GM21390 (cell line): ENCODE data around the gene NMD3.
A peak's percentile ranks its signal among the peaks of the same experiment; 100 is the strongest.
"Not testable (repeated sequence)": the region's sequence is repeated elsewhere in the genome, so short reads cannot be mapped to it uniquely, and the experiment has no call there.

Source experiments
- ATAC-seq: cut with Tn5 transposase; IDR thresholded peaks from one replicate; pipeline ENCODE4 v1.9.1; 2021; ENCODE audit not compliant: unreplicated experiment

Gene NMD3

GRCh38 chr3:161274691-161275298 is 53.7 kb downstream of the NMD3 start:
- peak; percentile 72 for ATAC-seq

GRCh38 chr3:161275919-161276318 is 54.8 kb downstream of the NMD3 start:
- ATAC-seq: no peak

GRCh38 chr3:161282387-161282786 is 61.3 kb downstream of the NMD3 start:
- not testable (repeated sequence) for ATAC-seq

DNA sequence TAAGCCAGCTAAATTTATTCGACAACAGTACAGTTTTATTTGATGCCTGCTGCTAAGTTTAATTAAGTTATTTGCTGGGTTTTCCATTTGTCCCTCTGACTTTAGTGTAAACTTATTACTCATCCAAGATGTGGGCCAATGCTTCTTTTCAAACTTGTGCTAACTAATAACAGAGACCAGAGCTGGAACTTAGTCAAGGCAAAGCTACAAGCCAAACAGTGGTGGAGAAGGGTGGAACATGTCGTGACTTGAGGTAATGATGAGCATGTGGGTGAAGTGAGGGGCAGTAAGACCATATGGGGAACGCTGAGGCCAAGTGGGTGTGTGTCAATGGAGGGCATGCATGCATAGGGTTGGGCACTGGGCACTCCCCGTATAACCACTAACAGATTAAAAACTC is 63.9 kb downstream of the NMD3 start:
- no peak for ATAC-seq

DNA sequence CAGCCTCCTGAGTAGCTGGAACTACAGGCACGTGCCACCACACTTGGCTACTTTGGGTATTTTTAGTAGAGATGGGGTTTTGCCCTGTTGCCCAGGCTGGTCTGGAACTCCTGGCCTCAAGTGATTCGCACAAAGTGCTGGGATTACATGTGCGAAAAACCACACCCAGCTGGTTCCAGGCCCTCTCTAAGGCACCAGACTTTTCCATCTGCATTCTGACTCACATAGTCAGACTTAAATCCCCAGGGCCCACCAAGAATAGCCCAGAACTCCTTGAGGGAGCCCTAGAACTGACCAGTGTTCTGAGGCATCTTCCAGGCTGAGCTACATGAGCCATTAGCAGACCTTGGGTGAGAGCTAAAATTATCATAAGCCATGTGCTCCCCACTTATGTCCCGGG is 68.1 kb downstream of the NMD3 start:
- no peak for ATAC-seq

GRCh38 chr3:161291191-161291901 is 70.2 kb downstream of the NMD3 start:
- ATAC-seq: no peak

DNA sequence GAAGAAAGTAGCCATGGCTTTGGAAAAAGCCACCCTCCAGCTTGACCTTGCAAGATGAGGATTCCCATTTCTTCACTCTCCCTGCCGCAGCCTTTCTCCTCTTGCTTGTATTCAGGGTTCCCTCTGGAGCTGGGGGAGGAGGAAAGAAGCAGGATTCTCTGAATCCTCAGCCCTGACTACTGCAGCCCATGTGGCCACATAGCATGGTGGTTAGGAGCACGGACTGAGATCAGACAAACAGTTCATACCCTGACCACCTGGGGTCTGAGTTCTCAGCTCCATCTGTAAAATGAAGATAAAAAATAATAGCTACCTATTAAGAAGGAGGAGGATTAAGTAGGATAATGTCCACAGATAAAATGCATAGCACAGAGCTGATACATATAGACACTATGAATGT is 72.3 kb downstream of the NMD3 start:
- no peak for ATAC-seq

DNA sequence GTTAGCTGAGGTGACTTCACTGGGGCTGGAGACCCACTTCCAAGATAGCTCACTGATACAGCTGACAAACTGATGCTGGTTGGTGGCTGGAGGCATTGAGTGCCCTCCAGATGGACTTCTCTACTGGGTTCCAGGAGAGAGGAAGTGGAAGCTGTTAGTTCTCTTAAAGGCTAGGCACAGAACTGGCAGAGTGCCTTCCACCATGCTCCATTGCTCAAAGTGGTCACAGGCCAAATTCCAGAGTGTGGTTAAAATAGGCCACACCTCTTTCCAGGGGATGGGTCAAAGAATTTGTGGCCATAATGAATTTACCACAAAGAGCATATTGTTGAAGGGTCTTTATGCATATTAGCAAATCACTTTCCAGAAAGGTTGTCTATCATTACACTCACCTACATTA is 74.2 kb downstream of the NMD3 start:
- ATAC-seq: no peak

DNA sequence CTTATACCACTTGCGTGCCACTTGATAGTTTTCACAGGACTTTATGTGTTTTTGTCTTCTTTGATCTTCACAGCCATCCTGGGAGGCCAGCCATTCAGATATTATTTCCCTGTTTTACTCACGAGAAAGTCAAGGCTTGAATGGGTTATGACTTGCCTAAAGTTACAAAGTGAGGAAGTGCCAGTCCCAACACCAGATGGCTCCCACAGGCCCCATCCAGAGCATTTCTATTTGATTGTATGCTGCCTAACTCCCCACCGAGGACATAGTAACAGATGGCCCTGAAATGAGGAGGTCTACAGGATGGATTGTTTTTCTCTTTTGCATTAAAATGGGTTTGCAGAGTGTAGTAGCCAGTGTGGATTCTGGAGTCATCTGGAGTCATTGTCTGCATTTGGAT is 75.7 kb downstream of the NMD3 start:
- ATAC-seq: no peak
